Endodermal cell (in vitro differentiated cells): ENCODE data around the gene JUP. TPM values are rescaled to one million over a fixed set of nuclear protein-coding genes. Genes with fewer than 3 reads are reported as not detected.

Experiments
- DNase-seq: peaks from one replicate; pipeline ENCODE4 v3.0.0-alpha.2; 2017
- H3K27ac ChIP-seq: 2 replicates; pipeline ENCODE4 v1.5.1; 2013; ENCODE audit warnings: mild to moderate bottlenecking, low read depth, low read length, moderate library complexity
- H3K27me3 ChIP-seq: 2 replicates; pipeline ENCODE4 v1.6.1; 2013; ENCODE audit warnings: mild to moderate bottlenecking, low read length, moderate library complexity; ENCODE audit not compliant: insufficient read depth, control insufficient read depth, poor library complexity, severe bottlenecking
- H3K36me3 ChIP-seq: 2 replicates; pipeline ENCODE4 v1.7.0; 2013; ENCODE audit warnings: mild to moderate bottlenecking, low read length, moderate library complexity; ENCODE audit not compliant: control insufficient read depth, insufficient read depth
- H3K4me1 ChIP-seq: one replicate; pipeline ENCODE4 v1.7.0; 2013; ENCODE audit warnings: low read length; ENCODE audit not compliant: control insufficient read depth, insufficient read depth
- H3K4me3 ChIP-seq: 2 replicates; pipeline ENCODE4 v1.5.1; 2013; ENCODE audit warnings: mild to moderate bottlenecking, low read length, moderate library complexity
- H3K9ac ChIP-seq: 2 replicates; pipeline ENCODE4 v1.6.1; 2013; ENCODE audit warnings: mild to moderate bottlenecking, low read length, moderate library complexity; ENCODE audit not compliant: poor library complexity, severe bottlenecking; ENCODE audit errors: extremely low read depth
- H3K9me3 ChIP-seq: 2 replicates; pipeline ENCODE4 v1.6.1; 2013; ENCODE audit warnings: mild to moderate bottlenecking, low read length, moderate library complexity; ENCODE audit not compliant: control insufficient read depth
- H3K27ac Mint-ChIP-seq: 2 replicates; pipeline ENCODE4 v1.8.0; 2020; ENCODE audit warnings: mixed read lengths
- H3K27me3 Mint-ChIP-seq: 2 replicates; pipeline ENCODE4 v1.8.0; 2021; ENCODE audit warnings: mild to moderate bottlenecking, mixed read lengths; ENCODE audit not compliant: insufficient read depth
- H3K36me3 Mint-ChIP-seq: 2 replicates; pipeline ENCODE4 v1.8.0; 2020; ENCODE audit warnings: low read depth, mixed read lengths
- H3K4me1 Mint-ChIP-seq: 2 replicates; pipeline ENCODE4 v1.8.0; 2020; ENCODE audit warnings: mixed read lengths
- H3K4me3 Mint-ChIP-seq: 2 replicates; pipeline ENCODE4 v1.8.0; 2020; ENCODE audit warnings: mild to moderate bottlenecking, moderate library complexity, mixed read lengths
- H3K9me3 Mint-ChIP-seq: 2 replicates; pipeline ENCODE4 v1.8.0; 2020; ENCODE audit warnings: mild to moderate bottlenecking, mixed read lengths
- CTCF ChIP-seq: fragments of 200-600 bp; sonication (generic); conservative IDR thresholded peaks from 2 replicates; pipeline ENCODE4 v1.5.0; 2021; ENCODE audit warnings: antibody characterized with exemption, mild to moderate bottlenecking
- WGBS, 2 experiments: methylation state at CpG; one replicate each; pipeline versions ENCODE4 v1.1.5 to v1.1.7; 2013; ENCODE audit warnings: missing lambda C conversion rate in 2 of 2, mixed read lengths in 1 of 2; ENCODE audit not compliant: insufficient coverage in 1 of 2, insufficient read length in 1 of 2; 5-methylcytosine and 5-hydroxymethylcytosine counted together
- total RNA-seq, 2 donors: library from RNA; stranded (reverse); fragmentation: NEBNext Ultra II Directional in 1 of 2; extraction: Animal tissue kit (Norgen Biotek cat#: 25700) in 1 of 2; gene quantifications; 2 replicates in 1 of 2; 3 replicates in 1 of 2; pipeline ENCODE4 v1.2.1, GENCODE V29; 2021

The JUP gene
- total RNA-seq, 2 donors from 2014 or later: 112 to 167 TPM

- H3K36me3 ChIP-seq: peaks cover 77% of the 10 kb centered on the region
- H3K4me3 ChIP-seq: no peak overlapping the region
- no peaks in the 10 kb centered on the region for H3K9me3 ChIP-seq
- H3K9ac ChIP-seq: no peak overlapping the region
- Mint-ChIP-seq H3K27me3 (no peaks in the 10 kb centered on the region), H3K9me3 (no peaks in the 10 kb centered on the region), H3K36me3 (peaks cover 86% of the 10 kb centered on the region), H3K4me1 (no peaks in the 10 kb centered on the region), H3K27ac (no peak overlapping the region), H3K4me3 (no peak overlapping the region)
- DNase-seq: no peak
- no peak for TF ChIP-seq CTCF
- no peak overlapping the region for H3K27ac ChIP-seq
- WGBS, 2 experiments: 95 to 97% methylated on average over 14 to 16 of the region's 16 CpGs
- H3K27me3 ChIP-seq: no peaks in the 10 kb centered on the region
- H3K4me1 ChIP-seq: no peaks in the 10 kb centered on the region
These were observed 23.7 kb downstream of the JUP start for GRCh38 chr17:41762841-41763240.

GRCh38 chr17:41762391-41762790 is 24.1 kb downstream of the JUP start:
- H3K36me3 ChIP-seq: peaks cover 77% of the 10 kb centered on the region
- no peaks in the 10 kb centered on the region for H3K9me3 ChIP-seq
- Mint-ChIP-seq H3K27me3 (no peaks in the 10 kb centered on the region), H3K9me3 (no peaks in the 10 kb centered on the region), H3K36me3 (peaks cover 86% of the 10 kb centered on the region), H3K27ac (no peak overlapping the region), H3K4me1 (no peaks in the 10 kb centered on the region), H3K4me3 (no peak overlapping the region)
- WGBS, 2 experiments: 95 to 96% methylated on average over 5 to 6 of the region's 6 CpGs
- no peak overlapping the region for H3K27ac ChIP-seq
- H3K27me3 ChIP-seq: no peaks in the 10 kb centered on the region
- no peaks in the 10 kb centered on the region for H3K4me1 ChIP-seq
- no peak for TF ChIP-seq CTCF
- no peak overlapping the region for H3K9ac ChIP-seq
- no peak for DNase-seq
- H3K4me3 ChIP-seq: no peak overlapping the region

- 94 to 100% methylated on average over 4 to 6 of the region's 6 CpGs for WGBS, 2 experiments
These were observed 25.6 kb downstream of the JUP start for GRCh38 chr17:41760878-41761277.

More at GRCh38 chr17:41760878-41761277, 25.6 kb downstream of the JUP start:
- Mint-ChIP-seq H3K4me3 (no peak overlapping the region), H3K27ac (no peak overlapping the region), H3K4me1 (no peaks in the 10 kb centered on the region), H3K27me3 (no peaks in the 10 kb centered on the region), H3K36me3 (peaks cover 86% of the 10 kb centered on the region), H3K9me3 (no peaks in the 10 kb centered on the region)
- H3K9ac ChIP-seq: no peak overlapping the region
- peaks cover 75% of the 10 kb centered on the region for H3K36me3 ChIP-seq
- no peak for DNase-seq
- no peak overlapping the region for H3K27ac ChIP-seq
- no peaks in the 10 kb centered on the region for H3K27me3 ChIP-seq
- H3K9me3 ChIP-seq: no peaks in the 10 kb centered on the region
- TF ChIP-seq CTCF: no peak
- H3K4me1 ChIP-seq: no peaks in the 10 kb centered on the region
- no peak overlapping the region for H3K4me3 ChIP-seq
